DOHH2 (cell line): ENCODE data around the gene USP17L30.
"Not testable (repeated sequence)": the region's sequence is repeated elsewhere in the genome, so short reads cannot be mapped to it uniquely, and the experiment has no call there.

Source experiments
- H3F3A ChIP-seq: fragments of 200-600 bp; sonication (generic), shearing (Covaris generic); 2 replicates; pipeline ENCODE4 v1.6.0; 2016; ENCODE audit warnings: antibody characterized with exemption, mild to moderate bottlenecking; ENCODE audit not compliant: control insufficient read depth, insufficient read depth
- H3K27ac ChIP-seq: fragments of 200-600 bp; sonication (generic); 2 replicates; pipeline ENCODE4 v1.5.1; 2014; ENCODE audit warnings: low read depth, mild to moderate bottlenecking, low read length, moderate library complexity
- H3K27me3 ChIP-seq: fragments of 200-600 bp; sonication (generic); 2 replicates; pipeline ENCODE4 v1.6.1; 2014; ENCODE audit warnings: mild to moderate bottlenecking, low read length, mixed read lengths; ENCODE audit not compliant: control insufficient read depth
- H3K36me3 ChIP-seq: fragments of 200-600 bp; sonication (generic); 2 replicates; pipeline ENCODE4 v1.6.1; 2014; ENCODE audit warnings: mild to moderate bottlenecking, low read length, moderate library complexity, mixed read lengths; ENCODE audit not compliant: control insufficient read depth
- H3K4me1 ChIP-seq: fragments of 200-600 bp; sonication (generic); 2 replicates; pipeline ENCODE4 v1.6.1; 2014; ENCODE audit warnings: mild to moderate bottlenecking, low read length, mixed read lengths; ENCODE audit not compliant: control insufficient read depth
- H3K4me2 ChIP-seq: fragments of 200-600 bp; sonication (generic); 2 replicates; pipeline ENCODE4 v1.6.0; 2014; ENCODE audit warnings: mild to moderate bottlenecking, low read length, moderate library complexity
- H3K4me3 ChIP-seq: fragments of 200-600 bp; sonication (generic); 2 replicates; pipeline ENCODE4 v1.5.1; 2014; ENCODE audit warnings: mild to moderate bottlenecking, low read length, mixed read lengths
- H3K79me2 ChIP-seq: fragments of 200-600 bp; sonication (generic); 2 replicates; pipeline ENCODE4 v1.6.1; 2014; ENCODE audit warnings: mild to moderate bottlenecking, low read length, mixed read lengths; ENCODE audit not compliant: control insufficient read depth
- H3K9me2 ChIP-seq: fragments of 200-600 bp; sonication (generic); replicated peaks from 2 replicates; pipeline ENCODE4 v1.6.1; 2014; ENCODE audit warnings: mild to moderate bottlenecking, low read length, mixed read lengths; ENCODE audit not compliant: control insufficient read depth
- H3K9me3 ChIP-seq: fragments of 200-600 bp; sonication (generic); 2 replicates; pipeline ENCODE4 v1.6.1; 2014; ENCODE audit warnings: antibody characterized with exemption, low read length, mixed read lengths; ENCODE audit not compliant: control insufficient read depth, insufficient read depth
- H4K20me1 ChIP-seq: fragments of 200-600 bp; sonication (generic); 2 replicates; pipeline ENCODE4 v1.6.0; 2014; ENCODE audit warnings: low read depth, mild to moderate bottlenecking, antibody characterized with exemption, low read length, moderate library complexity; ENCODE audit not compliant: control insufficient read depth, insufficient read depth
- EZH2phosphoT487 ChIP-seq: fragments of 200-600 bp; sonication (generic); IDR thresholded peaks from 2 replicates; pipeline ENCODE4 v1.6.1; 2017; ENCODE audit warnings: borderline replicate concordance, mild to moderate bottlenecking, antibody characterized with exemption, low read length, moderate library complexity, mixed read lengths
- TF ChIP-seq, protein P1 (sequence below): fragments of 200-600 bp; sonication (generic); IDR thresholded peaks from one replicate; pipeline ENCODE4 v1.5.1; 2014; ENCODE audit warnings: antibody characterized with exemption, mild to moderate bottlenecking, low read depth, low read length; ENCODE audit not compliant: poor library complexity, severe bottlenecking

USP17L30 gene

DNA sequence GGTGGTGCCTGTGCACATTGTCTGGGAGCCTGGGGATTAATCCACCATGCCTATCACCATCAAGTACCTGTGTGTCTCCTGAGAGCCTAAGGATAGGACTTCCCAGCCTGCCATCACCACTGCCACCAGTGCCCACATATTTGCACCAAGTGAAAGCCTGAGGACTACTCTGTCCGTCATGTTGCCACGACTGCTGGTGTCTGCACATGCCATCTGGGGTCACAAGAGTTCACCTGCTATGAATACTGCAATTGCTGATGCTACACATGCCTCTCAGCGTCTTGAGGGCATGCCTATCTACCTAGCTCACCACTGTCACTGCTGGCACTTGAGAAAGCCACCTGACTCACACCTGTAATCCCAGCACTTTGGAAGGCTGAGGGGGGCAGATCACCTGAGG, 43.6 kb downstream of the USP17L30 start:
- not testable (repeated sequence) for H3K79me2 ChIP-seq, H3K9me2 ChIP-seq, H3K9me3 ChIP-seq, H3K4me2 ChIP-seq, H3K27me3 ChIP-seq, H3K36me3 ChIP-seq, H4K20me1 ChIP-seq, H3F3A ChIP-seq, H3K27ac ChIP-seq, H3K4me3 ChIP-seq, H3K4me1 ChIP-seq

DNA sequence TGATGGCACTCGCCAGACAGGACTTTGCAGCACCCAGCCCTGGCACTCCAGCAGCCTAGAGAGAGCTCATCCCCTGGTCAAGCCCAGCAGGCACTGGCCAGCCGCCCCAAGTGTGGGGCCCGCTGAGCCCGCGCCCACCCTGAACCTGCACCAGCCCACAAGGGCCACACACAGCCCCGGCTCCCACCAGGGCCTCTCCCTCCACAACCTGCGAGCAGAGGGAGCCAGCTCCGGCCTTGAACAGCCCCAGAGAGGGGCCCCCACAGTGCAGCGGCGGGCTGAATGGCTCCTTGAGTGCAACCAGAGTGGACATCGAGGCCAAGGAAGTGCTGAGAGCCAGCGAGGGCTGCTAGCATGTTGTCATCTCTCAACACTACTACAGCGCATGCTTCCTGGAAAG, 46.9 kb downstream of the USP17L30 start:
- H3K4me1 ChIP-seq, result no peaks in the 10 kb centered on the region
- H3K36me3 ChIP-seq, result no peaks in the 10 kb centered on the region

More for the DNA sequence above, 46.9 kb downstream of the USP17L30 start:
- H3K79me2 ChIP-seq, result no peaks in the 10 kb centered on the region
- no peaks in the 10 kb centered on the region for H3K27me3 ChIP-seq
- no peak overlapping the region for H3K4me3 ChIP-seq
- TF ChIP-seq, protein P1, sequence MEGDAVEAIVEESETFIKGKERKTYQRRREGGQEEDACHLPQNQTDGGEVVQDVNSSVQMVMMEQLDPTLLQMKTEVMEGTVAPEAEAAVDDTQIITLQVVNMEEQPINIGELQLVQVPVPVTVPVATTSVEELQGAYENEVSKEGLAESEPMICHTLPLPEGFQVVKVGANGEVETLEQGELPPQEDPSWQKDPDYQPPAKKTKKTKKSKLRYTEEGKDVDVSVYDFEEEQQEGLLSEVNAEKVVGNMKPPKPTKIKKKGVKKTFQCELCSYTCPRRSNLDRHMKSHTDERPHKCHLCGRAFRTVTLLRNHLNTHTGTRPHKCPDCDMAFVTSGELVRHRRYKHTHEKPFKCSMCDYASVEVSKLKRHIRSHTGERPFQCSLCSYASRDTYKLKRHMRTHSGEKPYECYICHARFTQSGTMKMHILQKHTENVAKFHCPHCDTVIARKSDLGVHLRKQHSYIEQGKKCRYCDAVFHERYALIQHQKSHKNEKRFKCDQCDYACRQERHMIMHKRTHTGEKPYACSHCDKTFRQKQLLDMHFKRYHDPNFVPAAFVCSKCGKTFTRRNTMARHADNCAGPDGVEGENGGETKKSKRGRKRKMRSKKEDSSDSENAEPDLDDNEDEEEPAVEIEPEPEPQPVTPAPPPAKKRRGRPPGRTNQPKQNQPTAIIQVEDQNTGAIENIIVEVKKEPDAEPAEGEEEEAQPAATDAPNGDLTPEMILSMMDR, result no peak
- TF ChIP-seq EZH2phosphoT487, result no peak
- H3K27ac ChIP-seq, result no peak overlapping the region
- no peaks in the 10 kb centered on the region for H4K20me1 ChIP-seq
- no peaks in the 10 kb centered on the region for H3K9me2 ChIP-seq
- no peaks in the 10 kb centered on the region for H3K9me3 ChIP-seq
- H3F3A ChIP-seq, result no peaks in the 10 kb centered on the region
- no peak overlapping the region for H3K4me2 ChIP-seq
